GM23248 (cell line): Measurements from ENCODE around the gene XPO4. TPM values are rescaled to one million over a fixed set of nuclear protein-coding genes. Genes with fewer than 3 reads are reported as not detected.
"Not testable (repeated sequence)": the region's sequence is repeated elsewhere in the genome, so short reads cannot be mapped to it uniquely, and the experiment has no call there.

Experiments used
- DNase-seq: peaks from one replicate; pipeline ENCODE4 v3.0.0-alpha.2; 2015
- H2AFZ ChIP-seq: fragments of 200-600 bp; sonication (generic); 2 replicates; pipeline ENCODE4 v1.6.1; 2016; ENCODE audit warnings: antibody characterized with exemption
- H3F3A ChIP-seq: fragments of 200-600 bp; sonication (generic); 2 replicates; pipeline ENCODE4 v1.6.1; 2016; ENCODE audit warnings: mild to moderate bottlenecking, antibody characterized with exemption, mixed run types; ENCODE audit not compliant: insufficient read depth
- H3K27ac ChIP-seq: fragments of 200-600 bp; sonication (generic); 2 replicates; pipeline ENCODE4 v1.5.1; 2016; ENCODE audit warnings: mild to moderate bottlenecking
- H3K27me3 ChIP-seq: fragments of 200-600 bp; sonication (generic); replicated peaks from 2 replicates; pipeline ENCODE4 v1.6.1; 2016; ENCODE audit warnings: mild to moderate bottlenecking; ENCODE audit not compliant: insufficient read depth
- H3K36me3 ChIP-seq: fragments of 200-600 bp; sonication (generic); 2 replicates; pipeline ENCODE4 v1.6.1; 2016; ENCODE audit warnings: low read depth, mild to moderate bottlenecking
- H3K4me1 ChIP-seq: fragments of 200-600 bp; sonication (generic); 2 replicates; pipeline ENCODE4 v1.6.1; 2016; ENCODE audit warnings: mild to moderate bottlenecking; ENCODE audit not compliant: insufficient read depth
- H3K4me2 ChIP-seq: fragments of 200-600 bp; sonication (generic); one replicate; pipeline ENCODE4 v1.6.1; 2016; ENCODE audit warnings: mild to moderate bottlenecking; ENCODE audit not compliant: unreplicated experiment
- H3K4me3 ChIP-seq: fragments of 200-600 bp; sonication (generic); 2 replicates; pipeline ENCODE4 v1.5.1; 2016; ENCODE audit warnings: mild to moderate bottlenecking
- H3K79me2 ChIP-seq: fragments of 200-600 bp; sonication (generic); 2 replicates; pipeline ENCODE4 v1.6.1; 2016; ENCODE audit warnings: mild to moderate bottlenecking; ENCODE audit not compliant: insufficient read depth
- H3K9ac ChIP-seq: fragments of 200-600 bp; sonication (generic); 2 replicates; pipeline ENCODE4 v1.6.1; 2016; ENCODE audit warnings: mild to moderate bottlenecking
- H3K9me2 ChIP-seq: fragments of 200-600 bp; sonication (generic); 2 replicates; pipeline ENCODE4 v1.6.1; 2016; ENCODE audit warnings: mixed run types, mild to moderate bottlenecking, moderate library complexity; ENCODE audit not compliant: insufficient read depth
- H3K9me3 ChIP-seq: fragments of 200-600 bp; sonication (generic); one replicate; pipeline ENCODE4 v1.6.1; 2017; ENCODE audit warnings: low read depth
- H4K20me1 ChIP-seq: fragments of 200-600 bp; sonication (generic); 2 replicates; pipeline ENCODE4 v1.6.0; 2016; ENCODE audit not compliant: insufficient read depth
- EZH2 ChIP-seq: fragments of 200-600 bp; sonication (generic); IDR thresholded peaks from 2 replicates; pipeline ENCODE4 v1.6.1; 2018; ENCODE audit warnings: antibody characterized with exemption, mild to moderate bottlenecking; ENCODE audit not compliant: insufficient read depth, poor library complexity, severe bottlenecking
- EZH2phosphoT487 ChIP-seq: fragments of 200-600 bp; sonication (generic); IDR thresholded peaks from 2 replicates; pipeline ENCODE4 v1.6.1; 2018; ENCODE audit warnings: antibody characterized with exemption, moderate library complexity, mild to moderate bottlenecking, low read depth; ENCODE audit not compliant: insufficient read depth
- WGBS, 2 experiments: methylation state at CpG; one replicate each; pipeline ENCODE4 v1.1.6; 2015 to 2017; ENCODE audit warnings: low lambda C conversion rate in 2 of 2, low coverage in 1 of 2; ENCODE audit errors: missing lambda C conversion rate in 2 of 2; 5-methylcytosine and 5-hydroxymethylcytosine counted together
- in situ Hi-C: fragments of 300-500 bp; cut with MboI; formaldehyde crosslinking; loops from 2 replicates; pipeline ENCODE4 v1.15.0; 2020
- polyA plus RNA-seq: library from polyadenylated mRNA; unstranded; fragments of >200 nt; fragmentation: Nextera tagmentation; extraction: Ambion mirVana; gene quantifications from 2 replicates; pipeline ENCODE4 v1.2.1, GENCODE V29; 2016
- total RNA-seq: library from RNA; depleted of rRNA; stranded (reverse); fragments of >200 nt; shearing (Covaris generic); gene quantifications from 2 replicates; pipeline ENCODE4 v1.2.3, GENCODE V29; 2014

XPO4 gene
- total and polyA plus RNA-seq, 2 experiments from 2014 or later, result 4.9 to 15.0 TPM

DNA sequence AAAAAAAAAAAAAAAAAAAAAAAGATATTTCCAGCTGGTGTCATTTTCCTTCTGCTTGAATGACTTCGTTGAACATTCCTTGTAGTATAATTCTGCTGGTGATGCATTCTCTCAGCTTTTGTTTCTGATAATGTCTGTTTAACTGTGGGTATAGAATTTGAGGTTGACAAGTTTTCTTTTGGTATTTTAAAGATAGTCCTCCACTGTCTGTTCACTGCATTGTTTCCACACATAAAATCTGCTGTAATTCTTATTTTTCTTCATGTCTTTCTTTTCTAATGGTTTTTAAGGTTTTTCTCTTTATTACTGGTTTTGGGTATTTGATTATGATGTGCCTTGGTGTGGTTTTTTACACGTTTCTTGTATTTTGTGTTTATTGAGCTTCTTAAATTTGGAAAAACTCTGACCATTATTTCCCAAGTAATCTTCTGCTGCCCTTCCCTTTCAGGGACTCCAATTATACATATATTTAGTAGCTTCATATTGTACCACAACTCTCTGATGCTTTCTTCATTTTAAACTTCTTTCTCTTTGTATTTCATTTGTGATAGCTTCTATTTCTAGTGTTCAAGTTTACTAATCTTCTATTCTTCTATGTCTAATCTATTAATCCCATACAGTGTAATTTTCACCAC is 135.1 kb downstream of the XPO4 start:
- Histone ChIP-seq H3K36me3 (peaks cover 13% of the 10 kb centered on the region), H3K9me2 (no peaks in the 10 kb centered on the region), H3K79me2 (peaks cover 25% of the 10 kb centered on the region), H3K4me2 (no peak overlapping the region), H3K27ac (no peak overlapping the region), H3K9me3 (no peaks in the 10 kb centered on the region), H3K9ac (no peak overlapping the region), H3F3A (no peaks in the 10 kb centered on the region), H2AFZ (no peak overlapping the region), H4K20me1 (no peaks in the 10 kb centered on the region), H3K4me3 (no peak overlapping the region), H3K27me3 (no peaks in the 10 kb centered on the region), H3K4me1 (peaks cover 2% of the 10 kb centered on the region; the same call in 1 of the 2 replicates)
- in situ Hi-C loops, result no loop called here
- TF ChIP-seq EZH2 (no peak), EZH2phosphoT487 (no peak)
- DNase-seq, result no peak
- WGBS, 2 experiments, result 76 to 88% methylated on average over 2 of the region's 2 CpGs

DNA sequence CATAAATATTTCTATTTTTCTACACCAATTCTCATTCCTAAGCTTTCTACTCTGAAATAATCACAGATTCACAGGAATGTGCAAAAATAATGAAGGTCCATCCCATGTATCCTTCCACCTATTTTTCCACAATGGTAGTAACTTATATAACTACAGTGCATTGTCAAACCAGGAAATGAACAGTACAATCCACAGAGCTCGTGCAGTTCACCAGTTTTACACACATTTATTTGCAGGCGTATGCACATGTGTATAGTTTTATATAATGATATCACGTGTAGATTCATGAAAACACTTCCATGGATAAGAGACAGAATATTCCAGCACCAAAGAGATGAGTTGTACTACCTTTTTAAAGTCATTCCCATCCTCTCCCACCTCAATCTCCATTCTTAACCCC is 141.7 kb downstream of the XPO4 start:
- H3K27me3 ChIP-seq, result no peaks in the 10 kb centered on the region
- no peak overlapping the region for H3K9ac ChIP-seq
- H3K9me2 ChIP-seq, result no peaks in the 10 kb centered on the region
- H3K36me3 ChIP-seq, result no peaks in the 10 kb centered on the region
- H3K27ac ChIP-seq, result no peak overlapping the region
- DNase-seq, result no peak
- H4K20me1 ChIP-seq, result no peaks in the 10 kb centered on the region
- in situ Hi-C loops, result no loop called here
- no peak overlapping the region for H3K4me2 ChIP-seq
- H3F3A ChIP-seq, result no peaks in the 10 kb centered on the region
- H3K9me3 ChIP-seq, result no peaks in the 10 kb centered on the region
- H3K4me3 ChIP-seq, result no peak overlapping the region
- no peaks in the 10 kb centered on the region for H3K4me1 ChIP-seq
- 92 to 95% methylated on average over 3 of the region's 3 CpGs for WGBS, 2 experiments
- no peak overlapping the region for H2AFZ ChIP-seq
- no peaks in the 10 kb centered on the region for H3K79me2 ChIP-seq
- TF ChIP-seq EZH2 (no peak), EZH2phosphoT487 (no peak)

DNA sequence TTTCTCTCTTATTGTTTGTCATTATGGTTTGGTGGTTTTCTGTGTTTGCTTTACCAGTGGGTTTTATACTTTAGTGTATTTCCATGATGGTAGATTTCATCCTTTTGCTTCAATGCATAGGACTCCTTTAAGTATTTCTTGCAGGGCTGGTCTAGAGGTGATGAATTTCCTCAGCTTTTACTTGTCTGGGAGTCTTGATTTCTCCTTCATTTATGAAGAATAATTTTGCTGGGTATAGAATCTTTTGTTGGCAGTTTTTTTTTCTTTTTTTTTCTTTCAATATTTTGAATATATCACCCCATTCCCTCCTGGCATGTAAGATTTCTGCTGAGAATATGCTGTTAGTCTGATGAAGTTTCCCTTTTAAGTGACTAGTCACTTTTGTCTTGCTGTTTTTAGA is 148.5 kb downstream of the XPO4 start:
- Histone ChIP-seq H3K9me2 (no peaks in the 10 kb centered on the region), H4K20me1 (no peaks in the 10 kb centered on the region), H3K36me3 (0 out of 2 replicates have a peak, but pooled peaks cover 10% of the 10 kb centered on the region), H3F3A (no peaks in the 10 kb centered on the region), H2AFZ (no peak overlapping the region), H3K9ac (no peak overlapping the region), H3K79me2 (no peaks in the 10 kb centered on the region), H3K4me2 (no peak overlapping the region), H3K9me3 (peaks cover 6% of the 10 kb centered on the region), H3K27me3 (no peaks in the 10 kb centered on the region), H3K4me1 (no peaks in the 10 kb centered on the region), H3K27ac (no peak overlapping the region), H3K4me3 (no peak overlapping the region)
- TF ChIP-seq EZH2 (no peak), EZH2phosphoT487 (no peak)
- DNase-seq, result no peak
- in situ Hi-C loops, result no loop called here

DNA sequence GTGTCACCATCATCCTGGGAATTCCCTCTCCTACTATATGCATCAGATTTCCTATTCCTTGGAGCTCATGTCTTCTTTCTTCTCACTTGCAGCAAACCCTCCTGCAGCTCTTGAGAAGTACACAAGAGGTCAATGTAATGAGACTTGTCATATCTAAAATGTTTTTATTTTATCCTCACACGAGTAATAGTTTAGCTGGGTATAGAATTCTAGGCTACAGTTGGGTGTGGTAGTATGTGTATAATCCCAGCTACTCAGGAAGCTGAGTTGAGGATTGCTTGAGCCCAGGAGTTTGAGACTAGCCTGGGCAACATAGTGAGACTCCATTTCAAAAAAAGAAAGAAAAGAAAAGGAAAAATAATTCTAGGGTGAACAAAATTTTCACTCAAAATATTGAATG is 153.2 kb downstream of the XPO4 start:
- H3K4me1 ChIP-seq, result no peaks in the 10 kb centered on the region
- H3K36me3 ChIP-seq, result 0 out of 2 replicates have a peak, but pooled peaks cover 10% of the 10 kb centered on the region
- TF ChIP-seq EZH2phosphoT487 (no peak), EZH2 (no peak)
- no peak overlapping the region for H3K9ac ChIP-seq
- no peak for DNase-seq
- no peak overlapping the region for H3K27ac ChIP-seq
- no peaks in the 10 kb centered on the region for H3K9me2 ChIP-seq
- H3K4me3 ChIP-seq, result no peak overlapping the region
- H2AFZ ChIP-seq, result no peak overlapping the region
- H3K79me2 ChIP-seq, result no peaks in the 10 kb centered on the region
- H3K9me3 ChIP-seq, result peaks cover 6% of the 10 kb centered on the region
- H3F3A ChIP-seq, result no peaks in the 10 kb centered on the region
- no peaks in the 10 kb centered on the region for H3K27me3 ChIP-seq
- no peaks in the 10 kb centered on the region for H4K20me1 ChIP-seq
- in situ Hi-C loops, result no loop called here
- no peak overlapping the region for H3K4me2 ChIP-seq
- WGBS, 2 experiments, result 88 to 90% methylated on average over 1 of the region's 1 CpG

DNA sequence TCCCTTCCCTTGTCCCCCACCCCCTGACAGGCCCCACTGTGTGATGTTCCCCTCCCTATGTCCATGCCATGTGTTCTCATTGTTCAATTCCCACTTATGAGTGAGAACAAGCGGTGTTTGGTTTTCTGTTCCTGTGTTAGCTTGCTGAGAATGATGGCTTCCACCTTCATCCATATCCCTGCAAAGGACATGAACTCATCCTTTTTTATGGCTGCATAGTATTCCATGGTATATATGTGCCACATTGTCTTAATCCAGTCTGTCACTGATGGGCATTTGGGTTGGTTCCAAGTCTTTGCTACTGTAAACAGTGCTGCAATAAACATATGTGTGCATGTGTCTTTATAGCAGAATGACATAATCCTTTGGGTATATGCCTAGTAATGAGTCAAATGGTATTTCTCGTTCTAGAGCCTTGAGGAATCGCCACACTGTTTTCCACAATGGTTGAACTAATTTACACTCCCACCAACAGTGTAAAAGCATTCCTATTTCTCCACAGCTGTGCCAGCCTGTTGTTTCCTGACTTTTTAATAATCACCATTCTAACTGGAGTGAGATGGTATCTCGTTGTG is 158.6 kb downstream of the XPO4 start:
- H3K79me2 ChIP-seq, H2AFZ ChIP-seq, H3K27me3 ChIP-seq, H4K20me1 ChIP-seq, H3F3A ChIP-seq, H3K4me3 ChIP-seq, DNase-seq, H3K36me3 ChIP-seq, H3K9me2 ChIP-seq, H3K9me3 ChIP-seq, H3K27ac ChIP-seq, in situ Hi-C loops, H3K9ac ChIP-seq, H3K4me1 ChIP-seq, H3K4me2 ChIP-seq: not testable (repeated sequence)
- WGBS, 2 experiments, result 69 to 71% methylated on average over 4 of the region's 4 CpGs
